ENCODE data around the gene IDH2. TPM values are rescaled to one million over a fixed set of nuclear protein-coding genes. Genes with fewer than 3 reads are reported as not detected.
A peak's percentile ranks its signal among the peaks of the same experiment; 100 is the strongest.

IDH2 gene
- total RNA-seq, 6 donors from 2014 or later: 41.5 to 72.1 (median 48.7) TPM

- Histone ChIP-seq H3K27ac (peak overlapping the region in 2 of 4 donors; percentile 4 to 12), H3K4me3 (no peak overlapping the region), H3K36me3 (no peaks in the 10 kb centered on the region), H3K27me3 (no peaks in the 10 kb centered on the region), H3K9me3 (no peaks in the 10 kb centered on the region), H3K4me1 (peaks cover 56 to 63% (median 60%) of the 10 kb centered on the region in 4 donors)
- DNase-seq: peak; percentile 17 to 56
- no peak for ATAC-seq (ENCODE audit: low FRiP score in 2 of 2)
- WGBS, 2 donors: 80 to 89% methylated on average over 12 to 27 of the region's 27 CpGs
- TF ChIP-seq EP300 (IDR thresholded peaks at IDR 0.05): no peak
- no peak for TF ChIP-seq CTCF (IDR thresholded peaks at IDR 0.05)
- no peak for TF ChIP-seq POLR2AphosphoS5 (IDR thresholded peaks at IDR 0.05)
- no peak for TF ChIP-seq POLR2A (IDR thresholded peaks at IDR 0.05)
Observed at GRCh38 chr15:90042766-90043529, 59.3 kb downstream of the IDH2 start.

GRCh38 chr15:90042356-90042755 is 59.9 kb downstream of the IDH2 start:
- Histone ChIP-seq H3K4me3 (no peak overlapping the region), H3K27me3 (no peaks in the 10 kb centered on the region), H3K9me3 (no peaks in the 10 kb centered on the region), H3K27ac (peak overlapping the region in 1 of 4 donors; percentile 4), H3K4me1 (peaks cover 57 to 63% (median 60%) of the 10 kb centered on the region in 4 donors), H3K36me3 (no peaks in the 10 kb centered on the region)
- TF ChIP-seq POLR2AphosphoS5 (IDR thresholded peaks at IDR 0.05) (no peak), CTCF (IDR thresholded peaks at IDR 0.05) (no peak), EP300 (IDR thresholded peaks at IDR 0.05) (no peak), POLR2A (IDR thresholded peaks at IDR 0.05) (no peak)
- no peak for DNase-seq
- WGBS, 2 donors: 94 to 96% methylated on average over 12 of the region's 12 CpGs
- no peak for ATAC-seq (ENCODE audit: low FRiP score in 2 of 2)

- 36 to 38% methylated on average over 6 of the region's 6 CpGs for WGBS, 2 donors
- TF ChIP-seq POLR2A (IDR thresholded peaks at IDR 0.05) (no peak), POLR2AphosphoS5 (IDR thresholded peaks at IDR 0.05) (no peak), CTCF (IDR thresholded peaks at IDR 0.05) (no peak), EP300 (IDR thresholded peaks at IDR 0.05) (no peak)
- DNase-seq (no peak), ATAC-seq (ENCODE audit: low FRiP score in 2 of 2) (no peak)
- Histone ChIP-seq H3K9me3 (no peaks in the 10 kb centered on the region), H3K4me1 (peaks cover 59 to 63% (median 61%) of the 10 kb centered on the region in 4 donors), H3K27ac (peak overlapping the region; percentile 26 to 91 (median 64)), H3K27me3 (no peaks in the 10 kb centered on the region), H3K36me3 (no peaks in the 10 kb centered on the region), H3K4me3 (no peak overlapping the region)
Observed at GRCh38 chr15:90040618-90041017, 61.6 kb downstream of the IDH2 start.

- 46 to 100% methylated on average over 2 to 4 of the region's 5 CpGs for WGBS, 2 donors
- no peaks in the 10 kb centered on the region for H3K27me3 ChIP-seq
- TF ChIP-seq EP300 (IDR thresholded peaks at IDR 0.05) (no peak), POLR2AphosphoS5 (IDR thresholded peaks at IDR 0.05) (no peak), POLR2A (IDR thresholded peaks at IDR 0.05) (no peak), CTCF (IDR thresholded peaks at IDR 0.05) (no peak)
- peak in 1 of 2 donors; percentile 40 for DNase-seq
- H3K36me3 ChIP-seq: no peaks in the 10 kb centered on the region
- H3K4me3 ChIP-seq: no peak overlapping the region
- H3K4me1 ChIP-seq: peaks cover 62 to 65% (median 63%) of the 10 kb centered on the region in 4 donors
- no peak for ATAC-seq (ENCODE audit: low FRiP score in 2 of 2)
- H3K9me3 ChIP-seq: no peaks in the 10 kb centered on the region
- peak overlapping the region; percentile 13 to 91 (median 64) for H3K27ac ChIP-seq
Observed at GRCh38 chr15:90039996-90040395, 62.3 kb downstream of the IDH2 start.

All from upper lobe of left lung (tissue), 6 donors.